GM19238 (cell line): Measurements from ENCODE around the gene TMEM9.

Experiments
- DNase-seq: peaks from one replicate; pipeline ENCODE4 v3.0.0; 2011; ENCODE audit warnings: low spot score; ENCODE audit not compliant: insufficient read length

TMEM9 gene

GRCh38 chr1:201154389-201155165 lies at the start of gene TMEM9:
TSS of gene TMEM9 (minus strand) at chr1:201154474. CDS start at chr1:201153923, 551 bp downstream.
- peak; percentile 97 for DNase-seq

DNA sequence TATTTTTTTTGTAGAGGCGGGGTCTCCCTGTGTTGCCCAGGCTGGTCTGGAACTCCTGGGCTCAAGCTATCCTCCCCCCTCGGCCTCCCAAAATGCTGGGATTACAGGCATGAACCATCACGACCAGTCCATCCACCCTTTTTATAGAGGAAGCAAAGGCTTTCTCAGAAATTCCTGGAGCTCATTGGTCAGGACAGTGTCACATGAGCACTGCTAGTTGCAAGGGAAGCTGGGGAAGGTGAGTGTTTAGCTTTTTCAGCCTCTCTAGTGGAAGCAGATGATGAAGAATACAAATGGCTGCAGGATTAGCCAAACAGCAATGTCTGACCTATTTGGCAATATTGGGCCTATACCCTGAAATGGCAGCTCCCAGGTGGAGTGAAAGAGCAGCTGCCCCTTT lies 44.3 kb upstream of the TMEM9 start:
- DNase-seq = no peak

- no peak for DNase-seq
Measured at GRCh38 chr1:201194046-201194445, 39.8 kb upstream of the TMEM9 start.

DNA sequence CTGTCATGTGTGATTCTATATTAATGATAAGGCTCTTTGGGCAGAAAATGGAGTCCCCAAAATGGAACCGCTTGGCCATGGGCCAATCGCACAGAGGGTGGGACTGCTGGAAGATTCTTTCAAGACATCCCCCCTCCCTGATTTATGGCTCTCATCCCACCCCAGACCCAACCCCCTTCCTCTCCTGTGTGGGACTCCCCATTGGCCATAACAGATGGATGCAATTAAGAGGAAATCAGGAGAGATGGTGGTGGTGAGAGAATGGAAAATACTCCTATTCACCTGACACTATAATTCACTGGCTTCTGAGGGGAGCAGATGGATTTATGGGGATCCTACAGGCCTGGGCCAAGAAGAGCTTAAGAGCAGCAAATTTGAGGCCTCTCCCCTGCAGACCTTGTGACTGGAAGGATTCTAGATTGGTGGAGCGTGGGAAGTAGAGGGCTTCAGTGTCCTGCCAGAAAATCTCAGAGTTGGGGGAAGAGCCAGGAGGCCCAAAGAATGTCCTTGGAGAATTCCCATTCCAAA lies 38.1 kb upstream of the TMEM9 start:
- no peak for DNase-seq

- no peak for DNase-seq
Measured at GRCh38 chr1:201191653-201192260, 37.5 kb upstream of the TMEM9 start.

- no peak for DNase-seq
Measured at GRCh38 chr1:201190624-201191051, 36.4 kb upstream of the TMEM9 start, which contains the start of gene IGFN1. TSS of gene IGFN1 (plus strand) at chr1:201190824. CDS start at chr1:201193294, 2,470 bp downstream.

DNA sequence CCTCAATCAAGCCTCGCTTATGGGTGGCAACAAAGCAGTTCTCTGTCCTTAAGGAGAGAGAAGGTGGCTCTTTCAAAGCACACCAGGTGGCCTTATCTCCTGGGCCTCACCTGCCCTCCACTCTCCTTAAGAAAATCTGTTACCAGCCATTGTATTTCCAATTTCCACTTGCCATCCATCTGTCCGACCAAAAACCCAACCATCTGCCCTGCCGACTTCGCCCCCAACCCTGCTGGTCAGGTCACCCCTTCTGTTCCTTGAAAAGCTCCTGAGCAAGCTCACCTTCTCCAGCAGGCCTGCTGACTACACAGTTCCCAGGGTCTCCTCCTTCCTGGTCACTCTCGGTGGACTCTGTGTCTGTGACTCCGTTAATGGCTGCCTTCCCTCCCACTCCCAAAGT lies 35.7 kb upstream of the TMEM9 start:
- DNase-seq = no peak

DNA sequence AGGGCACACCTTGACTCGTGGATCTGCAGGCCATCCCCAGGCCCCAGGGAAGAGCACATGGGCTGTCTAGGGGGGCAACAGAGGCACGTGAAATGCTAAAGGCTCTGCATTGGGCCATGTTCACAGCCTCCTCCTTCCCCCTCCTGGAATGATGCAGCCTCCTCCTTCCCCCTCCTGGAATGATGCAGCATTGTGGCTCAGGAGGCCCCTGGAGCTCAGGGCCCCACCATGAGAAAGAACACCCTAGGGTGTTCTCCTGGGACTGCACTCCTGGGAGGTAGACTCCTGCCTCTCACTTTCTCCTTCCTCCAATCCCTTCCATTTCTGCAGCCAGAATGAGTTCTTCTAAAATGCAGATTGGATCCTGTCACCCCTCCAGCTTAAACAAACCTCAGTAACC lies 34.8 kb upstream of the TMEM9 start:
- no peak for DNase-seq

DNA sequence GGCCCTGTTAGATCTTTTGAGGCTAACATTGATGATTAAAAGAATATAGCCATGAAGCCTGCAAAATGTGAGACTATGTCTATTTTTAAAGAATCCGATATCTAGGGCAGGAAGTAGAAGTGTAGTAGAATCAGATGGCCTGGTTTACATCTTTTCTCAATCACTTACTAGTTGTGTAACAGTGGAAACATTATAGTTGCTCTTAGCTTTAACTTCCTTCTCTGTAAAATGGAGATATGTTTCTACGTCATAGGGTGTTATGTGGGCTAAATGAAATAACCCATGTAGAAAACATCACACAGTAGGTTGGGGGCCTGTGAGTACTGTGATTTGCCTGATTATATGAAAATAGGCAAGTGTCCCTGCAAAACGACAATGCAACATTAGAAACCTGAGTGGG lies 31.9 kb upstream of the TMEM9 start:
- no peak for DNase-seq

DNA sequence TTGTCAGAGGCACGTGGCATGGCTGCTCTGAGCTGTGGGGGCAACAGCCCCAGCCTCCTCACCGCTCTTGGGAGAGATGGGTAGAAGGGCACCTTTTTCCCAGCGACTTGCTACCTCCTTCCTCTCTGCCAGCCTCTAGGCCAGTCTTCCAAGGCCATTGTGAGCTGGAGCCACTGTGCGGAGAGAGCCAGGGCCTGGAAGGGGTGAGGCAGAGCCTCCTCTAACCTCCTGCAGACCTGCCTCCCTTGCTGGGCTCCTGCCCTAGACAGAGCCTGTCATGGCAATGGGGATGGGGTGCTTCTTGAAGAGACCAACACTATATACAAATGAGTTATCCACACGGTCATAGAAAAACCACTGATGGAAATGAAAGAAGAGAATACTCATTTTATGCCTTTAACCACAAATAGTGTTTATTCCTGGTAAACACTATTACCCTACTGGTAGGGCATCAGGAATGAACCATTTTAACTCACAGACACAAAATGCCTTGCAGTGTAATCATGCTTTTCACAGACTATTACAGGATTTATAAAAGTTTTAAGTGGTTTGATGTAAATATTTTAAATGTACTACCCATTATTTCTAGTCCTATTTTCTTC lies 31.4 kb upstream of the TMEM9 start:
- DNase-seq = no peak

- DNase-seq = no peak
Measured at GRCh38 chr1:201185123-201185453, 30.8 kb upstream of the TMEM9 start.

DNA sequence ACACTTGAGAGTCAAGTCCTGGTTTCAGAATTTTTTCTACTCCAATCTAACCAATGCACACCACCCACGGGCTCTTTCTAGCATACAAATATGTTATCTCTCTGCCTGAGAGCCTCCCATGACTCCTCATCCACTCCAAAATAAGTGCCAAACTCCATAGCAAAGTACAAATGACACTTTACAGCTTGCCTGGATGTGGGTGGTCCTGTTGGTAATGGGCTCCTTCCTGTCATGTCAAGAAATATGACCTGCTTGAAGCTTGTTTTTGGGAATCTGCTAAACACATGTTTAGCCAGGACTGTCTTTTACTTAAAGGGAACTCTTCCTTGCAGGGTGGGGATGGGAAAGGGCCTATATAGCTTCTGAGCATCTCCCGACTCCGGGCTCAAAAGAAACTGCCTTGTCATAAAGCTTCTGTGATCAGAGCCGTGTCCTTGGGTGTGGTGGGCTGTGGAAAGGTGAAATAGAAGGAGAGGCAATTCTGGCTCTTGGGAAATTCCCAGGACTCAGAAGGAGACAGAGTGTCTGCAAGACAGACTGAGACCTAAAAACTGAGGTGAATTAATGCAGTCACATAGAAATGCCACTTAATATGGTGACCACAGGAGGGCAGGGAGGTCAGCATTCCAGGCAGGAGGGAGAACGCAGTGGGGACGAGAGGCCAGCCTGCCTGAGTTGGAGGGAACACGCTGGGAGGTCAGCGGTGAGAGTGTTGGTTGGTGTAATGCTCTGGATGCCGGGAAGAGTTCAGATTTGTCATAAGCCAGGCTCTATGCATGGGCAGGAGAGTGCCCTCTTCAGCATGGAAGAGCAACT lies 30.2 kb upstream of the TMEM9 start:
- no peak for DNase-seq

GRCh38 chr1:201183753-201184152 lies 29.5 kb upstream of the TMEM9 start:
- no peak for DNase-seq

DNA sequence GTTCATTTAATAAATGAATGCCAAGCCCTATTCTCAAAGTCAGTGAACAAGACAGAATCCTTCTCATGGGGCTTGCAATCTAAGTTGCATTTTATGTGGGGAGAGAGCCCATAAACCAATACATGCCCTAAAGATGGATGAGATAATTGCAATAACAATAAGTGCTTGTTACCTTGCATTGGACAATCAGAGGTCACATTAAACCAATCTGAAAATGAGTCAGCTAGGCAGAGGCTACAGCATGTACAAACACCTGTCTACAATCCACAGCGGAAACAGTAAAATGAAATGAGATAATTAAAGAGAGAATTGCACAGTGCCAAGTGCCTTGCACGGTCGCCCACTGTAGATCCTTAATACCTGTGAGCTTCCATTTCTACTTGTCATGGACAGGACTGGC lies 28.9 kb upstream of the TMEM9 start:
- no peak for DNase-seq

GRCh38 chr1:201181726-201182125 lies 27.5 kb upstream of the TMEM9 start:
- no peak for DNase-seq

- no peak for DNase-seq
Measured at GRCh38 chr1:201181323-201181722, 27.0 kb upstream of the TMEM9 start.

GRCh38 chr1:201180901-201181300 lies 26.6 kb upstream of the TMEM9 start:
- no peak for DNase-seq

GRCh38 chr1:201180141-201180540 lies 25.9 kb upstream of the TMEM9 start:
- DNase-seq = no peak

- DNase-seq = no peak
Measured at GRCh38 chr1:201178718-201179117, 24.4 kb upstream of the TMEM9 start.

DNA sequence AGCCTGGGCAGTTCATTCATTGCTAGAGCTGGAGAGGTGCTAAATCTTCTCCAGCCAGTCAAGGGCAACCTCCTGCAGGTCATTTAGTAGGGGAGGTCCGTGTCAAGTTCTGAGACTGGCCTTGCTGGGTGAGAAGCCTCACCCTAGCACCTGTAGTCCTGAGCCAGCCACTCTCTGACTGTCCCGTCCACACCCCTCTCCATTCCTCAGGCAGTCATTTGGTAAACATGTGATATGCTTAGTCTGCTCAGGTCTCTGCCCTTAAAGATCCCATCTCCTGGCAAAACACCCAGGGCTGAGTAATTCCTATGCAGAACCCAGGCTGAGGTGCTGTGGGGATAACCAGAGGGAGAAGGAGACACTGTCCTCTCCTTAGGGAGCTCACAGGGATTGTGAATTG lies 22.7 kb upstream of the TMEM9 start:
- no peak for DNase-seq

- no peak for DNase-seq
Measured at GRCh38 chr1:201175820-201176500, 21.7 kb upstream of the TMEM9 start.
